Measurements from ENCODE around the gene HARBI1.

DNA sequence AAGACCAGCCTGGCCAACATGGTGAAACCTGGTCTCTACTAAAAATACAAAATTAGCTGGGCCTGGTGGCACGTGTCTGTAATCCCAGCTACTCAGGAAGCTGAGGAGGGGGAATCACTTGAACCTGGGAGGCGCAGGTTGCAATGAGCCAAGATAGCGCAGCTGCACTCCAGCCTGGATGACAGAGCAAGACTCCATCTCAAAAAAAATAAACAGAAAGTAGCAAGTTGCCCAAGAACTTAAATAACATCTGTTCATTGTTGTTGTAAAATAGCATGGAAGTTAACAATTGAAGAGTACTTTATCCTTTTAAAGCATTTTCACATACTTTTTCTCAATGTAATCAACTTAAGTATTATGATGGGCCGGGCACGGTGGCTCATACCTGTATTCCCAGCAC is 28.9 kb downstream of the HARBI1 start:
- TF ChIP-seq, protein P1, sequence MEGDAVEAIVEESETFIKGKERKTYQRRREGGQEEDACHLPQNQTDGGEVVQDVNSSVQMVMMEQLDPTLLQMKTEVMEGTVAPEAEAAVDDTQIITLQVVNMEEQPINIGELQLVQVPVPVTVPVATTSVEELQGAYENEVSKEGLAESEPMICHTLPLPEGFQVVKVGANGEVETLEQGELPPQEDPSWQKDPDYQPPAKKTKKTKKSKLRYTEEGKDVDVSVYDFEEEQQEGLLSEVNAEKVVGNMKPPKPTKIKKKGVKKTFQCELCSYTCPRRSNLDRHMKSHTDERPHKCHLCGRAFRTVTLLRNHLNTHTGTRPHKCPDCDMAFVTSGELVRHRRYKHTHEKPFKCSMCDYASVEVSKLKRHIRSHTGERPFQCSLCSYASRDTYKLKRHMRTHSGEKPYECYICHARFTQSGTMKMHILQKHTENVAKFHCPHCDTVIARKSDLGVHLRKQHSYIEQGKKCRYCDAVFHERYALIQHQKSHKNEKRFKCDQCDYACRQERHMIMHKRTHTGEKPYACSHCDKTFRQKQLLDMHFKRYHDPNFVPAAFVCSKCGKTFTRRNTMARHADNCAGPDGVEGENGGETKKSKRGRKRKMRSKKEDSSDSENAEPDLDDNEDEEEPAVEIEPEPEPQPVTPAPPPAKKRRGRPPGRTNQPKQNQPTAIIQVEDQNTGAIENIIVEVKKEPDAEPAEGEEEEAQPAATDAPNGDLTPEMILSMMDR (IDR thresholded peaks at IDR 0.05) = no peak
- TF ChIP-seq POLR2A (IDR thresholded peaks at IDR 0.05) = no peak

Data from testis (tissue), 2 donors.